ENCODE results near the gene PSG2.
"Not testable (repeated sequence)": the region's sequence is repeated elsewhere in the genome, so short reads cannot be mapped to it uniquely, and the experiment has no call there.

PSG2 gene

GRCh38 chr19:43082601-43083000 lies at the start of gene PSG2:
TSS of gene PSG2 (minus strand) at chr19:43082701. CDS start at chr19:43082569, 132 bp downstream.
- DNase-seq, result not testable (repeated sequence)

- not testable (repeated sequence) for DNase-seq
These were observed 48.9 kb upstream of the PSG2 start for GRCh38 chr19:43131281-43131842.

GRCh38 chr19:43129197-43129596 lies 46.7 kb upstream of the PSG2 start:
- DNase-seq, result not testable (repeated sequence)

- DNase-seq, result not testable (repeated sequence)
These were observed 44.8 kb upstream of the PSG2 start for GRCh38 chr19:43127336-43127735.

- DNase-seq, result no peak
These were observed 44.2 kb upstream of the PSG2 start for GRCh38 chr19:43126720-43127119.

GRCh38 chr19:43124360-43124759 lies 41.9 kb upstream of the PSG2 start:
- no peak for DNase-seq

GRCh38 chr19:43120433-43121026 lies 38.0 kb upstream of the PSG2 start:
- not testable (repeated sequence) for DNase-seq

GRCh38 chr19:43119526-43119925 lies 37.0 kb upstream of the PSG2 start:
- DNase-seq, result not testable (repeated sequence)

- not testable (repeated sequence) for DNase-seq
These were observed 33.9 kb upstream of the PSG2 start for GRCh38 chr19:43116421-43116820.

GRCh38 chr19:43115548-43115947 lies 33.0 kb upstream of the PSG2 start:
- not testable (repeated sequence) for DNase-seq

GRCh38 chr19:43115064-43115463 lies 32.6 kb upstream of the PSG2 start:
- not testable (repeated sequence) for DNase-seq

- not testable (repeated sequence) for DNase-seq
These were observed 32.1 kb upstream of the PSG2 start for GRCh38 chr19:43114626-43115025.

- DNase-seq, result not testable (repeated sequence)
These were observed 24.9 kb upstream of the PSG2 start for GRCh38 chr19:43107401-43107800.

GRCh38 chr19:43105496-43105895 lies 23.0 kb upstream of the PSG2 start:
- no peak for DNase-seq

- DNase-seq, result not testable (repeated sequence)
These were observed 21.8 kb upstream of the PSG2 start for GRCh38 chr19:43104215-43104850.

GRCh38 chr19:43101950-43102349 lies 19.4 kb upstream of the PSG2 start:
- no peak for DNase-seq

GRCh38 chr19:43098416-43098815 lies 15.9 kb upstream of the PSG2 start:
- not testable (repeated sequence) for DNase-seq

- DNase-seq, result peak; percentile 66
These were observed 5.3 kb upstream of the PSG2 start for GRCh38 chr19:43087702-43088340.

GRCh38 chr19:43085796-43086530 lies 3.5 kb upstream of the PSG2 start:
- DNase-seq, result not testable (repeated sequence)

- DNase-seq, result peak; percentile 63
These were observed 1.8 kb upstream of the PSG2 start for GRCh38 chr19:43084196-43084832.

GRCh38 chr19:43083721-43084120 lies 1.2 kb upstream of the PSG2 start:
- DNase-seq, result not testable (repeated sequence)

GRCh38 chr19:43078311-43078710 lies 4.2 kb downstream of the PSG2 start:
- no peak for DNase-seq

All from stimulated activated CD8-positive, alpha-beta memory T cell treated with anti-CD3 and anti-CD28 coated beads, Interleukin-4, amount 100 ng/mL, for 48 hours (primary cell).